ENCODE measurements around the gene LAMTOR2.

Gene LAMTOR2

DNA sequence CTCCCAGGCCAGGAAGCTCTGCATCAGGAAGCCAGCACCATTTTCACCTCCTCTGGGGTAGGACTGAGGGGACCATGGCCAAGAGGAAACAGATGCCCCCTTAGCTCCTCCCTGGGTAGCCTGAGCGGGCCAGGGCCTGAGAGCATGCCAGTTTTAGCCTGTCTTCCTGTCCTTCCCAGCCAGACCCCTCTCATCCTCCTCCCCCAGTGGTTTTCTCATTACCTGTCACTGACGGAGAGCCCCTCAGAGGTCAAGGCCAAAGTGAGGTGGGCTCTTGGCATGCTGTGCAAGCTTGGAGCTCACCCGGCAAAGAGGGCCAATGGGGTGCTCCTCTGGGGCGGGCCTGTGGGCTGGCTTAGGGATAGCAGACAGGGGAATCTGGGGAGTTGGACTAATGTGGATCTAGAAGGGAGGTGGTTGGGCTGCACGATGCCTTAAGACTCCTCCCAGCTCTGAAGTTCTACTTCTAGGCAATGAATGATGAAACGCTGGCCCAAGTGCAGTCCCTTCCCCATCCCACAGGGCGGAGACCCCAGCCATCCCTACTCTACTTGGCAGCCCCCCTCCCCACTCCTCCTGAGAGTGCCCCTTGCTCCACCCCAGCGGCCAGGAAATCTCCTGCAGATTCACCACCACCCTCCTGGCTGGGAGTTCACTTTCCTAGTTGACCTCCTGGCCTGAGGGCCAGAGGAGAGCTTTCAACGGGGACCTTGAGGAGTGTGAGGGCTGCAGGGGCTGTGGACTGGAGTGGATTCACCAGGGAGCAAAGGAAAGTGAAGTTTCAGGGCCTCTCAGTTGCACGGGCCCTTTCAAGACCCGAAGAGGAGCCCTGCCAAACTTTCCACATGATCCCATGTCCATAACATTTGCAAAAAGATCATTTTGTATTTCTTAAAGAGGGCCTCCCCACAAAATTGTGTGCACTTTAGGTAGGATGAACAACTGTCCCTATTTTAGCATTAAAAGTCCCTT lies 50.6 kb downstream of the LAMTOR2 start:
- no peak for DNase-seq (ENCODE audit: extremely low spot score)
- TF ChIP-seq ZNF384 (IDR thresholded peaks at IDR 0.05) (no peak), FOXM1 (IDR thresholded peaks at IDR 0.05; ENCODE audit: borderline replicate concordance) (no peak), ARNT (IDR thresholded peaks at IDR 0.05) (no peak), FOXK2 (IDR thresholded peaks at IDR 0.05) (no peak), TARDBP (IDR thresholded peaks at IDR 0.05) (no peak), SP1 (IDR thresholded peaks at IDR 0.05) (no peak), FOXA1 (IDR thresholded peaks at IDR 0.05) (no peak), CTBP1 (IDR thresholded peaks at IDR 0.05; ENCODE audit: borderline replicate concordance) (no peak), ELF4 (IDR thresholded peaks at IDR 0.05) (no peak), L3MBTL2 (conservative IDR thresholded peaks at IDR 0.05) (no peak), NFRKB (IDR thresholded peaks at IDR 0.05) (no peak), LEF1 (IDR thresholded peaks at IDR 0.05; ENCODE audit: borderline replicate concordance) (no peak), HDGF (IDR thresholded peaks at IDR 0.05; ENCODE audit: borderline replicate concordance) (no peak), BHLHE40 (IDR thresholded peaks at IDR 0.05; ENCODE audit: borderline replicate concordance) (no peak), SUZ12 (IDR thresholded peaks at IDR 0.05) (no peak)
- TF ChIP-seq, protein P1, sequence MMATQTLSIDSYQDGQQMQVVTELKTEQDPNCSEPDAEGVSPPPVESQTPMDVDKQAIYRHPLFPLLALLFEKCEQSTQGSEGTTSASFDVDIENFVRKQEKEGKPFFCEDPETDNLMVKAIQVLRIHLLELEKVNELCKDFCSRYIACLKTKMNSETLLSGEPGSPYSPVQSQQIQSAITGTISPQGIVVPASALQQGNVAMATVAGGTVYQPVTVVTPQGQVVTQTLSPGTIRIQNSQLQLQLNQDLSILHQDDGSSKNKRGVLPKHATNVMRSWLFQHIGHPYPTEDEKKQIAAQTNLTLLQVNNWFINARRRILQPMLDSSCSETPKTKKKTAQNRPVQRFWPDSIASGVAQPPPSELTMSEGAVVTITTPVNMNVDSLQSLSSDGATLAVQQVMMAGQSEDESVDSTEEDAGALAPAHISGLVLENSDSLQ (IDR thresholded peaks at IDR 0.05) = no peak
- ChIA-PET CTCF (interaction anchor here (0.7 to 2.1 kb wide), 9 partner anchors 8 to 120 kb away, joined by 3 to 10 read pairs (median 4); no protein-coding TSS in a partner anchor), POLR2A (interaction anchor here (1.1 to 11.3 kb wide), 8 partner anchors 9 to 178 kb away, joined by 3 to 60 read pairs (median 5); partner anchors contain the start of genes LMNA, SLC25A44 and SMG5)

DNA sequence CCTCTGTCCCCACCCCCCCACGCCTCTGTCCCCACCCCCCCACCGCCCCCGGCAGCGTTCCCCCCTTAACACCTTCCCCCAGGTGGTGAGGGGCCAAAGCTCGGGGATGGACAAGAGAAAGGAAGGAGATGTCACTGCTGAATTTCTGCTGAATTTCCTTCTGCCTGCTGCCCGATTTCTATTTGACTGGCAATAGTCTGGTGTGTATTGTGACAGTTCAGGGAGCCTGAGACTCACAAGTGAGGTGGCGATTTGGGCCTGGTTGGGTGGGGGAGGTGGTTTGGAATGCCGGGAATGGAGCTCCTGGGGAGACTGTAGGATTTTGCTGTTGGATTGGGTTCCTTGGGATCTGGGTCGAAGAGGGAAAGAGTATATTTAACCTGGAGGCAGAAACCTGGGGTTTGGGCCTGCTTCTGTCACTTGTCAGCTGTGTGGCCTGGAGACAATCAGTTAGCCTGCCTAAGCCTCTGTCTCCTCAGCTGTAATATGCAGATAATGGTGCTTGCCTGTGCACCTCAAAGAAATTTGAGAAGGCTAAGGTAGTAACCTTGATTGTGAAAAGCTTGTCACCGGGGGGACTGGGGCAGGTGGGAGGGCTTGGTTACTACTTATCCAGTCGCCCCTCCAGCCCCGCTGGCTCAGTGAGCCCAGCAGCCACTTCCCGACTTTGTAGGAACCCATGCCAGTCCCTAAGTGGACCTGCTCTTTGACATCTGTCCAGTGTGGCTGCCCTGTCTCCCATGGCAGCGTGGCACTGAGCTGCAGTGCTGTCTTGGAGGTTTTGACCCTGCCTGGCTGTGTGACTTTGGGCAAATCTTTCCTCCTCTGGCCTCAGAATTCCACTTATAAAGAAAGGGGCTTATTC lies 52.3 kb downstream of the LAMTOR2 start:
- ChIA-PET POLR2A (interaction anchor here (1.0 to 11.3 kb wide), 10 partner anchors 7 to 106 kb away, joined by 3 to 60 read pairs (median 4); partner anchors contain the start of genes LMNA, PMF1 and SLC25A44), CTCF (interaction anchor here (2.1 to 3.4 kb wide), 2 partner anchors 10 to 23 kb away, joined by 10 to 28 read pairs; no protein-coding TSS in a partner anchor)
- TF ChIP-seq CTBP1 (IDR thresholded peaks at IDR 0.05; ENCODE audit: borderline replicate concordance) (no peak), L3MBTL2 (conservative IDR thresholded peaks at IDR 0.05) (no peak), FOXA1 (IDR thresholded peaks at IDR 0.05) (no peak), TARDBP (IDR thresholded peaks at IDR 0.05) (no peak), FOXM1 (IDR thresholded peaks at IDR 0.05; ENCODE audit: borderline replicate concordance) (no peak), BHLHE40 (IDR thresholded peaks at IDR 0.05; ENCODE audit: borderline replicate concordance) (no peak), NFRKB (IDR thresholded peaks at IDR 0.05) (no peak), ARNT (IDR thresholded peaks at IDR 0.05) (no peak), SUZ12 (IDR thresholded peaks at IDR 0.05) (no peak), SP1 (IDR thresholded peaks at IDR 0.05) (no peak)
- DNase-seq (ENCODE audit: extremely low spot score) = no peak

DNA sequence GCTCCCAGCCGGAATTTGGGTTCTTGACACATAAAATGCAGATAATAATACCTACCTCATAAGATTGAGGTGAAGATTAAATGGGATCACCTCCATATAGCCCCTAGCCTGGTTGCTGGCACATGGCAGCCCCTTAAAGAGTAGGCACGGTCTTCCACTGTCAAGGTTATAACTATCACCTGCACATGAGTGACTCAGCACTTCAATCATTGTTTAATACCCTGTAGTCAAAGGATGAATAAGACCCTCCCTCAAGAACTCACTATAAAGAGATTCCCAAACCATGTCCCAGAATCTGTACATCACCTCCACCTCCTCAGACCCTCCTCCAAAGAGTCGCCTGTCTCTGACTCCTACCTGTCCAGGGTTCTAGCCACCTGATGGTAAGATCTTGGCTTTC lies 53.5 kb downstream of the LAMTOR2 start:
- ChIA-PET CTCF (interaction anchor here (3.4 kb wide), 1 partner anchor 22 kb away, joined by 28 read pairs; no protein-coding TSS in a partner anchor), POLR2A (interaction anchor here (1.1 to 2.3 kb wide), 2 partner anchors 12 to 21 kb away, joined by 3 to 17 read pairs; no protein-coding TSS in a partner anchor)
- TF ChIP-seq CTBP1 (IDR thresholded peaks at IDR 0.05; ENCODE audit: borderline replicate concordance) (no peak), FOXM1 (IDR thresholded peaks at IDR 0.05; ENCODE audit: borderline replicate concordance) (no peak), ZNF384 (IDR thresholded peaks at IDR 0.05) (no peak)
- TF ChIP-seq, protein P1 (IDR thresholded peaks at IDR 0.05) = no peak
- no peak for DNase-seq (ENCODE audit: extremely low spot score)

Measured in HEK293T (cell line).